SU-DHL-6 (cell line): ENCODE measurements around the gene ACSL5.

Source experiments
- EZH2phosphoT487 ChIP-seq: fragments of 200-600 bp; sonication (generic), shearing (Covaris generic); conservative IDR thresholded peaks from 2 replicates; pipeline ENCODE4 v1.6.1; 2018; ENCODE audit warnings: mild to moderate bottlenecking, antibody characterized with exemption, low read length, moderate library complexity, mixed read lengths
- TF ChIP-seq, protein P1 (sequence below): fragments of 200-600 bp; sonication (generic); IDR thresholded peaks from one replicate; pipeline ENCODE4 v1.5.1; 2017; ENCODE audit warnings: antibody characterized with exemption, mild to moderate bottlenecking, low read length, moderate library complexity; ENCODE audit not compliant: insufficient read depth, poor library complexity, severe bottlenecking

DNA sequence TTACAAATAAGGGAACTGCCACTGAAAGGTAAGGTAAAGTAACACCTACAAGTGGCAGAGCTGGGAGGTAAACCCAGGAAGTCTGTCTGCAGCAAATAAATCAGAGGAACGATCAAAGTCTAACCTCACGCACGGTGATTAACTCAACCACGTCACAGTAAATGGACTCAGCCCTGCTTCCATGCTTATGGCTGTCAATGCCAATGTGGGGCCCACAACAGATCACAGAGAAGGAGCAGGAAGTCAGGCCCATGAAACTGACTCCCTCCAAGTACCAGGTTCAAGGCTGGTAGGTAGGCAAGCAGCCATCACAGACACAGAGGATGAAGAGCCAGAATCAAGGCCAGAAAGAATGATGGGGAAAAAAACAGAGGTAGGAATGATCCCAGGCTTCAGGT, 38.0 kb upstream of the ACSL5 start:
- TF ChIP-seq, protein P1, sequence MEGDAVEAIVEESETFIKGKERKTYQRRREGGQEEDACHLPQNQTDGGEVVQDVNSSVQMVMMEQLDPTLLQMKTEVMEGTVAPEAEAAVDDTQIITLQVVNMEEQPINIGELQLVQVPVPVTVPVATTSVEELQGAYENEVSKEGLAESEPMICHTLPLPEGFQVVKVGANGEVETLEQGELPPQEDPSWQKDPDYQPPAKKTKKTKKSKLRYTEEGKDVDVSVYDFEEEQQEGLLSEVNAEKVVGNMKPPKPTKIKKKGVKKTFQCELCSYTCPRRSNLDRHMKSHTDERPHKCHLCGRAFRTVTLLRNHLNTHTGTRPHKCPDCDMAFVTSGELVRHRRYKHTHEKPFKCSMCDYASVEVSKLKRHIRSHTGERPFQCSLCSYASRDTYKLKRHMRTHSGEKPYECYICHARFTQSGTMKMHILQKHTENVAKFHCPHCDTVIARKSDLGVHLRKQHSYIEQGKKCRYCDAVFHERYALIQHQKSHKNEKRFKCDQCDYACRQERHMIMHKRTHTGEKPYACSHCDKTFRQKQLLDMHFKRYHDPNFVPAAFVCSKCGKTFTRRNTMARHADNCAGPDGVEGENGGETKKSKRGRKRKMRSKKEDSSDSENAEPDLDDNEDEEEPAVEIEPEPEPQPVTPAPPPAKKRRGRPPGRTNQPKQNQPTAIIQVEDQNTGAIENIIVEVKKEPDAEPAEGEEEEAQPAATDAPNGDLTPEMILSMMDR = no peak
- no peak for TF ChIP-seq EZH2phosphoT487
